Glutamatergic neuron (in vitro differentiated cells): ENCODE results near the gene DGKD. TPM values are rescaled to one million over a fixed set of nuclear protein-coding genes. Genes with fewer than 3 reads are reported as not detected.

ENCODE experiments used
- DNase-seq: peaks from one replicate; pipeline ENCODE4 v3.0.0; 2022
- H3K27ac Mint-ChIP-seq: one replicate; pipeline ENCODE4 v1.8.0; 2020; ENCODE audit warnings: mild to moderate bottlenecking, mixed read lengths, inconsistent platforms; ENCODE audit not compliant: unreplicated experiment
- H3K27me3 Mint-ChIP-seq: one replicate; pipeline ENCODE4 v1.8.0; 2020; ENCODE audit warnings: mild to moderate bottlenecking, moderate library complexity, mixed read lengths, inconsistent platforms; ENCODE audit not compliant: unreplicated experiment
- H3K36me3 Mint-ChIP-seq: one replicate; pipeline ENCODE4 v1.8.0; 2020; ENCODE audit warnings: mild to moderate bottlenecking, mixed read lengths, inconsistent platforms; ENCODE audit not compliant: unreplicated experiment
- H3K4me1 Mint-ChIP-seq: one replicate; pipeline ENCODE4 v1.8.0; 2020; ENCODE audit warnings: mild to moderate bottlenecking, low read depth, mixed read lengths, inconsistent platforms; ENCODE audit not compliant: unreplicated experiment
- H3K4me3 Mint-ChIP-seq: one replicate; pipeline ENCODE4 v1.8.0; 2020; ENCODE audit warnings: mild to moderate bottlenecking, mixed read lengths, inconsistent platforms; ENCODE audit not compliant: unreplicated experiment
- H3K9me3 Mint-ChIP-seq: one replicate; pipeline ENCODE4 v1.8.0; 2020; ENCODE audit warnings: mild to moderate bottlenecking, moderate library complexity, mixed read lengths, inconsistent platforms; ENCODE audit not compliant: unreplicated experiment
- total RNA-seq: library from RNA; stranded (reverse); fragmentation: NEBNext Ultra II Directional; extraction: Animal tissue kit (Norgen Biotek cat#: 25700); gene quantifications from one replicate; pipeline ENCODE4 v1.2.1, GENCODE V29; 2021; ENCODE audit not compliant: unreplicated experiment
- TF ChIP-seq, protein P1 (sequence below): fragments of 200-600 bp; sonication (generic); IDR thresholded peaks from one replicate; pipeline ENCODE4 v1.5.0; 2021; ENCODE audit not compliant: partially characterized antibody, unreplicated experiment

Gene DGKD
- total RNA-seq, 1 donor from 2014 or later = 67.6 TPM

DNA sequence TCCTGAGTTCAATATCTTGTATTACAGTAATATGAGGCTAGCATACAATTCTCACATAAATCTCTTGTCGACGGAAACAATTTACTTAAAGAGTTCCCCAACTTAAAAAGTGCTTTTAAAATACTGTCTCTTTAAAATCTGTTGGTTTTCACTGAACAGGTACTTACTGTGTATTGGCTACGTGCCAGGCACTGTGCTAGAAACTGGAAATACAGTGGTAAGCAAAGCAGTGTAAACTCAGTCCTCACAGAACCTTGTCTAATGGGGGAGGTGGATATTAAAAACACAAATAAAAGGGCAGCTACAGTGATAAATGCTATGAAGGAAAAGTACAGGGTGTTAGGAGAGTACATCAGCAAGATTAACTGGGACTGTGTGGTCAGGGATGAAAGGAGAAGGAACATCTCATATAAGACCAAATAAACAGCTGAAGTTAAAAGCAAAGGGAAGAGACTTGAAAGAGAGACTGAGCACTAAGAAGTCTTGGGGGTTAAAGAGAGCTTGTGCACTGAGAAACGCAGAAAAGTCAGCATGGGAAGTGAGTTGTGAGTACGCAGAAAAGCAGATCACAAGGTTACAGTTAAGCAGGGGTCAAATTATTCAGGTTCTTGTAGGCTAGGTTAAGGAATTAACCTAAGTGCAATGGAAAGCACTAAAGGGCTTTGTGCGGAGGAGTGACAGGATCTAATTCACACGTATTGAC is 159.8 kb downstream of the DGKD start:
- H3K9me3 Mint-ChIP-seq = no peaks in the 10 kb centered on the region
- H3K27ac Mint-ChIP-seq = no peak overlapping the region
- H3K27me3 Mint-ChIP-seq = no peaks in the 10 kb centered on the region
- H3K36me3 Mint-ChIP-seq = no peaks in the 10 kb centered on the region
- H3K4me3 Mint-ChIP-seq = no peak overlapping the region
- no peaks in the 10 kb centered on the region for H3K4me1 Mint-ChIP-seq
- no peak for DNase-seq
- TF ChIP-seq, protein P1, sequence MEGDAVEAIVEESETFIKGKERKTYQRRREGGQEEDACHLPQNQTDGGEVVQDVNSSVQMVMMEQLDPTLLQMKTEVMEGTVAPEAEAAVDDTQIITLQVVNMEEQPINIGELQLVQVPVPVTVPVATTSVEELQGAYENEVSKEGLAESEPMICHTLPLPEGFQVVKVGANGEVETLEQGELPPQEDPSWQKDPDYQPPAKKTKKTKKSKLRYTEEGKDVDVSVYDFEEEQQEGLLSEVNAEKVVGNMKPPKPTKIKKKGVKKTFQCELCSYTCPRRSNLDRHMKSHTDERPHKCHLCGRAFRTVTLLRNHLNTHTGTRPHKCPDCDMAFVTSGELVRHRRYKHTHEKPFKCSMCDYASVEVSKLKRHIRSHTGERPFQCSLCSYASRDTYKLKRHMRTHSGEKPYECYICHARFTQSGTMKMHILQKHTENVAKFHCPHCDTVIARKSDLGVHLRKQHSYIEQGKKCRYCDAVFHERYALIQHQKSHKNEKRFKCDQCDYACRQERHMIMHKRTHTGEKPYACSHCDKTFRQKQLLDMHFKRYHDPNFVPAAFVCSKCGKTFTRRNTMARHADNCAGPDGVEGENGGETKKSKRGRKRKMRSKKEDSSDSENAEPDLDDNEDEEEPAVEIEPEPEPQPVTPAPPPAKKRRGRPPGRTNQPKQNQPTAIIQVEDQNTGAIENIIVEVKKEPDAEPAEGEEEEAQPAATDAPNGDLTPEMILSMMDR = no peak

DNA sequence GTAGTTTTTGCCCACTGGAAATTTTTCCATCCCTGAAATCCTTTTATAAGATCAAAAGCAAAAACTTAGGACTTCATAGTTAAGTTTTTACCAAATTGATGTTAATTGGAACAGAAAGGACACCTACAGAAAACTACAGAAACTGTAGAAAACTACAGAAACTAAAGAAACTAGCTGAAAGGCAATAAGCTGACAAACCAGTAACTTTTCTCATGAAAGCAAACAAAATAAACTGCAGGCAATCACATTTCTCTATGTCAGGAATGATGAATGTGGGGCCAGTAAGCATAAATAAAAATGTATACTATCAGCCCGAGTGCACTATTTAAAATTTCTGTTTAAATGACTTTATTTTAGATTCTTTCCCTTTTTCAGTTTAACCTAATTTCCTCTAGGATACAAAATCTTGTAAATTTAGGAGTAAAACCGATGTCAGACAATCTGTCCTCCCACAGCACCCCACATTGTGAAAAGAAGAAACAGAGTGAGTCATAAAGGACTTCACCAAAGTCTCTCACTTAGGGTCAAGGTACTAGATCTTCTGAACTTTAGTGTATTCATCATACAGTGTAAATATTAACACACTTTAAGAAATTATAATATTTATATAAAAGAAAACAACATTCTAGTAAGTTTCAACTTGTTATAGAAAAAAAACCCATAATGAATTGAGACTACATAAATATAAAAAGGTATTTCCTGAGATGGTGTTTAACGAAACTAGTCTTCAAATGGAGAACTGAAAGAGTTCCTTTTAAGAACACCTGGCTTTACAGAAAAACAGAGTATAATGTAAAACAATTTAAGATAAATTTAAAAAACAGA is 165.7 kb downstream of the DGKD start:
- TF ChIP-seq, protein P1 = no peak
- H3K36me3 Mint-ChIP-seq = no peaks in the 10 kb centered on the region
- no peak for DNase-seq
- no peaks in the 10 kb centered on the region for H3K9me3 Mint-ChIP-seq
- H3K4me1 Mint-ChIP-seq = no peaks in the 10 kb centered on the region
- no peak overlapping the region for H3K27ac Mint-ChIP-seq
- H3K4me3 Mint-ChIP-seq = no peak overlapping the region
- H3K27me3 Mint-ChIP-seq = no peaks in the 10 kb centered on the region

Other genes starting within 250 kb of the DGKD start
- 29.3 TPM for gene ATG16L1, start 102.8 kb upstream of the DGKD start, total RNA-seq
- not detected for gene SAG, start 46.7 kb upstream of the DGKD start, total RNA-seq
- gene USP40, start 212.3 kb downstream of the DGKD start, total RNA-seq = 21.8 TPM